CD8-positive, alpha-beta memory T cell (primary cell): ENCODE results near the gene HEYL. TPM values are rescaled to one million over a fixed set of nuclear protein-coding genes. Genes with fewer than 3 reads are reported as not detected.
A peak's percentile ranks its signal among the peaks of the same experiment; 100 is the strongest.

ENCODE experiments used
- CTCF ChIA-PET: fragments of 350-600 bp; sonication (Branson Sonifier 250); formaldehyde crosslinking; loops from one replicate; lab custom pipeline; 2021; ENCODE audit warnings: antibody characterized with exemption; lab: Charles Lee
- POLR2A ChIA-PET: fragments of 350-600 bp; sonication (Branson Sonifier 250); formaldehyde crosslinking; loops from one replicate; lab custom pipeline; 2021; ENCODE audit warnings: antibody characterized with exemption; lab: Charles Lee
- DNase-seq, 5 donors: peaks; one replicate each; pipeline versions ENCODE4 v3.0.0 to v3.0.0-alpha.2; 2020 to 2022; ENCODE audit warnings: mixed read lengths in 1 of 5
- H3K27ac ChIP-seq: one replicate; pipeline ENCODE4 v1.7.0; 2013; ENCODE audit warnings: low read depth, mild to moderate bottlenecking, low read length, moderate library complexity
- H3K27me3 ChIP-seq: 2 replicates; pipeline ENCODE4 v1.7.0; 2013; ENCODE audit warnings: low read length, mild to moderate bottlenecking; ENCODE audit not compliant: insufficient read depth, poor library complexity, severe bottlenecking
- H3K36me3 ChIP-seq: 2 replicates; pipeline ENCODE4 v1.7.0; 2013; ENCODE audit warnings: mild to moderate bottlenecking, low read length, moderate library complexity; ENCODE audit not compliant: insufficient read depth
- H3K4me1 ChIP-seq: 2 replicates; pipeline ENCODE4 v1.7.0; 2013; ENCODE audit warnings: mild to moderate bottlenecking, low read length, moderate library complexity; ENCODE audit not compliant: insufficient read depth
- H3K4me3 ChIP-seq: 2 replicates; pipeline ENCODE4 v1.7.0; 2013; ENCODE audit warnings: mild to moderate bottlenecking, low read length
- H3K9me3 ChIP-seq: 2 replicates; pipeline ENCODE4 v1.7.0; 2013; ENCODE audit warnings: mild to moderate bottlenecking, low read length
- H3K27ac Mint-ChIP-seq, 8 donors: one replicate each; pipeline ENCODE4 v1.8.0; 2020 to 2021; ENCODE audit warnings: mixed read lengths in 8 of 8, mild to moderate bottlenecking in 6 of 8, inconsistent platforms in 3 of 8, moderate library complexity in 3 of 8
- H3K27me3 Mint-ChIP-seq, 2 donors: one replicate each; pipeline ENCODE4 v1.8.0; 2020 to 2021; ENCODE audit warnings: mixed read lengths in 2 of 2, mild to moderate bottlenecking in 1 of 2, moderate library complexity in 1 of 2
- H3K36me3 Mint-ChIP-seq, 3 donors: one replicate each; pipeline ENCODE4 v1.8.0; 2020 to 2021; ENCODE audit warnings: mixed read lengths in 3 of 3, inconsistent platforms in 1 of 3, mild to moderate bottlenecking in 1 of 3
- H3K4me1 Mint-ChIP-seq, 3 donors: one replicate each; pipeline ENCODE4 v1.8.0; 2020 to 2021; ENCODE audit warnings: mixed read lengths in 3 of 3, inconsistent platforms in 1 of 3, mild to moderate bottlenecking in 1 of 3
- H3K4me3 Mint-ChIP-seq, 7 donors: one replicate each; pipeline ENCODE4 v1.8.0; 2020 to 2021; ENCODE audit warnings: mixed read lengths in 7 of 7, mild to moderate bottlenecking in 6 of 7, moderate library complexity in 4 of 7, inconsistent platforms in 2 of 7
- H3K9me3 Mint-ChIP-seq, 5 donors: one replicate each; pipeline ENCODE4 v1.8.0; 2020 to 2022; ENCODE audit warnings: mixed read lengths in 5 of 5, mild to moderate bottlenecking in 3 of 5, moderate library complexity in 2 of 5, inconsistent platforms in 1 of 5
- polyA plus RNA-seq: library from polyadenylated mRNA; unstranded; fragments of 300-500 nt; fragmentation: Illumina TruSeq; gene quantifications from one replicate; pipeline ENCODE4 v1.2.3, GENCODE V29; 2021
- total RNA-seq, 2 experiments: library from RNA; stranded (reverse); gene quantifications; one replicate each; pipeline ENCODE4 v1.2.3, GENCODE V29; 2021

HEYL gene
- total and polyA plus RNA-seq, 3 experiments from 2014 or later, result 0.07 to 0.09 TPM; not detected in 1

DNA sequence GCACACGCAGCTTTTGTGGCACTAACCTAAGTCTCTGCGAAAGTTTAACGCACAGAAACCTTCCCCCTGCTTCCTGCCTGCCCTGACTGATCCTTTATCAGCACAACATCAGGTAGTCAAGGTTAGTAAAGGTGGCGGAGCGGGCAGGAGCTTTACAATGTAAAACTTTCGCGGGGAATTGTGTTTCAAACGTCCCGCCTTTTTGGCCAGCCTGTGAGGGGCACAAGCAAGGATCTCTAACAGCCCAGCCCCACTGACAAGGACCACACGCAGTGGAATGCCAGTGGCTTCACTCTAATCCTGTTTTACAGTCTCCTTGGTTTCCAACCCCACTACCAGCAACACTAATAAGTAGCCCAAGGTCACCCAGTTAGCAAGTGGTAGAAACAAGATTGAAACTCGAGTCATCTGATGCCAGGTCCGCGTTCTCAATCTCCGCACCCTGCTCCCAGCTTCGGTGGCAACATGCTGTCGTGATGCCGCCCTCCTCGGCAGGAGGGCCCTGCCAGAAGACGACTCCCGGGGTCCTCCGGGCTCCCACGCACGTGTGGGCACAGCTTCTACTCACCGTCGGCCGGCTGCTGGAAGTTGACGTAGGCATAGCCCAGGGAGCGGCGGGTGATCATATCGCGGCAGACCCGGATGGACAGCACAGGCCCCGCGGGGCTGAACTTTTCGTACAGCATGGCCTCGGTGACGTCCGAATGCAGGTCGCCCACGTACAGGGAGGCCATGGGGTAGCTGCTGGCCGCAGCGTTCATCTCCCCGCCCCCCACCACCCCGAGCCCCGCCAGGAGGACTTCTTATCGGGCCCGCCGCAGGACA, 64.0 kb downstream of the HEYL start:
- H3K36me3 ChIP-seq, result peaks cover 13% of the 10 kb centered on the region
- H3K27ac ChIP-seq, result peak overlapping the region; percentile 66
- Mint-ChIP-seq H3K36me3 (peaks cover 0 to 50% (median 14%) of the 10 kb centered on the region in 3 donors), H3K9me3 (no peaks in the 10 kb centered on the region), H3K4me3 (peak overlapping the region; percentile 89 to 96 (median 92)), H3K27me3 (no peaks in the 10 kb centered on the region), H3K4me1 (peaks cover 33 to 45% (median 38%) of the 10 kb centered on the region in 3 donors), H3K27ac (peak overlapping the region; percentile 80 to 99 (median 94))
- peak overlapping the region; percentile 49 for H3K4me3 ChIP-seq
- POLR2A ChIA-PET, result interaction anchor here (1.0 to 1.2 kb wide), 2 partner anchors 163 to 1404 kb away, joined by 3 read pairs; partner anchors contain the start of genes CTPS1 and PPIE
- no peaks in the 10 kb centered on the region for H3K9me3 ChIP-seq
- peaks cover 22% of the 10 kb centered on the region for H3K4me1 ChIP-seq
- DNase-seq, result peak; percentile 42 to 68 (median 62)
- H3K27me3 ChIP-seq, result no peaks in the 10 kb centered on the region
- CTCF ChIA-PET, result interaction anchor here (0.7 to 1.5 kb wide), 5 partner anchors 9 to 145 kb away, joined by 3 read pairs; no protein-coding TSS in a partner anchor

DNA sequence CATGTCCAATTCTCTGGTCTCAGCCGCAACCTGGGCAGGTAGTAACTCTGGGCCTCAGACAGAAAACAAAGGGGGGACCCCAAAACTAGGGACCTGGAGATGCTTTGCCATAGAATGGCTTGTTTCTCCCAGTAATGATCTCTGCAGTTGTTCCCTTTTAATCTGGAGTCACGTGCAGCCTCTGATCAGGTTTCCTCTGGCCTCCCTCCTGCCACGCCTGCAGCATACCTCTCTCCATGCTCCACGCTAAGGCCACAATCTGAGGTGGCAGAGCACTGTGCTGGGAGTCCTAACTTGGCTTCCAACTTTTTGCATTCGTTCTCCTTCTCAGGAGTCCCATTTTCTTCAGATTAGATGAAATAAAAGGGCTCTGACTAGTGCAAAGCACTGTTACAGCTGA, 64.8 kb downstream of the HEYL start:
- peak overlapping the region; percentile 49 for H3K4me3 ChIP-seq
- no peaks in the 10 kb centered on the region for H3K27me3 ChIP-seq
- peaks cover 0 to 57% (median 18%) of the 10 kb centered on the region in 3 donors for H3K36me3 Mint-ChIP-seq
- H3K4me3 Mint-ChIP-seq, result peak overlapping the region; percentile 89 to 96 (median 92)
- H3K4me1 ChIP-seq, result peaks cover 22% of the 10 kb centered on the region
- H3K27me3 Mint-ChIP-seq, result no peaks in the 10 kb centered on the region
- peak overlapping the region; percentile 80 to 99 (median 94) for H3K27ac Mint-ChIP-seq
- no peaks in the 10 kb centered on the region for H3K9me3 ChIP-seq
- ChIA-PET CTCF (interaction anchor here (0.7 to 1.5 kb wide), 3 partner anchors 10 to 145 kb away, joined by 3 read pairs; no protein-coding TSS in a partner anchor), POLR2A (interaction anchor here (1.2 kb wide), 1 partner anchor 164 kb away, joined by 3 read pairs; the partner anchor contains the start of gene PPIE)
- H3K4me1 Mint-ChIP-seq, result peaks cover 33 to 45% (median 39%) of the 10 kb centered on the region in 3 donors
- H3K9me3 Mint-ChIP-seq, result no peaks in the 10 kb centered on the region
- H3K36me3 ChIP-seq, result peaks cover 20% of the 10 kb centered on the region
- no peak for DNase-seq
- peak overlapping the region; percentile 66 for H3K27ac ChIP-seq

Other genes starting within 250 kb of the HEYL start
- under 1 TPM in 1 of 2 experiments, not detected in 1; 0.18 TPM for gene BMP8A, start 148.0 kb downstream of the HEYL start, total RNA-seq
- not detected for gene BMP8A, start 148.0 kb downstream of the HEYL start, polyA plus RNA-seq
- gene PABPC4, start 62.9 kb downstream of the HEYL start, total RNA-seq, result 100 to 1,000 TPM; 429 to 437 TPM
- 21.8 TPM for gene PABPC4, start 62.9 kb downstream of the HEYL start, polyA plus RNA-seq
- not detected for gene NT5C1A, start 32.5 kb upstream of the HEYL start, total RNA-seq
- not detected for gene NT5C1A, start 32.5 kb upstream of the HEYL start, polyA plus RNA-seq
- gene HPCAL4, start 51.8 kb upstream of the HEYL start, total RNA-seq, result 1 to 10 TPM; 1.9 to 2.0 TPM
- gene HPCAL4, start 51.8 kb upstream of the HEYL start, polyA plus RNA-seq, result 2.5 TPM
- 10 to 100 TPM; 61.2 to 65.2 TPM for gene PPIE, start 99.2 kb upstream of the HEYL start, total RNA-seq
- 78.3 TPM for gene PPIE, start 99.2 kb upstream of the HEYL start, polyA plus RNA-seq
- 1 to 10 TPM; 2.2 to 2.3 TPM for gene OXCT2, start 131.7 kb upstream of the HEYL start, total RNA-seq
- not detected for gene OXCT2, start 131.7 kb upstream of the HEYL start, polyA plus RNA-seq
- gene BMP8B, start 149.2 kb upstream of the HEYL start, total RNA-seq, result 1 to 10 TPM in 1 of 2 experiments, under 1 TPM in 1; 0.91 to 1.2 TPM
- 0.14 TPM for gene BMP8B, start 149.2 kb upstream of the HEYL start, polyA plus RNA-seq
- 10 to 100 TPM; 33.1 to 34.0 TPM for gene TRIT1, start 243.9 kb upstream of the HEYL start, total RNA-seq
- 10.3 TPM for gene TRIT1, start 243.9 kb upstream of the HEYL start, polyA plus RNA-seq